SH-SY5Y (cell line): Measurements from ENCODE around the gene KMT2B.

Experiments
- GATA2 ChIP-seq: IDR thresholded peaks from 2 replicates; pipeline ENCODE4 v1.6.1; 2011; ENCODE audit warnings: mild to moderate bottlenecking, low read depth, low read length
- GATA3 ChIP-seq: IDR thresholded peaks from 2 replicates; pipeline ENCODE4 v1.6.1; 2011; ENCODE audit warnings: low read depth, mild to moderate bottlenecking, low read length, moderate library complexity

GRCh38 chr19:35673121-35673804 is 44.5 kb upstream of the KMT2B start:
- TF ChIP-seq GATA2 (no peak), GATA3 (no peak)
